HS-5 (cell line): ENCODE data around the gene STAM2.
"Not testable (repeated sequence)": the region's sequence is repeated elsewhere in the genome, so short reads cannot be mapped to it uniquely, and the experiment has no call there.

Source experiments
- DNase-seq: peaks from one replicate; pipeline ENCODE4 v3.0.0-alpha.2; 2012; ENCODE audit warnings: low read depth

The STAM2 gene

DNA sequence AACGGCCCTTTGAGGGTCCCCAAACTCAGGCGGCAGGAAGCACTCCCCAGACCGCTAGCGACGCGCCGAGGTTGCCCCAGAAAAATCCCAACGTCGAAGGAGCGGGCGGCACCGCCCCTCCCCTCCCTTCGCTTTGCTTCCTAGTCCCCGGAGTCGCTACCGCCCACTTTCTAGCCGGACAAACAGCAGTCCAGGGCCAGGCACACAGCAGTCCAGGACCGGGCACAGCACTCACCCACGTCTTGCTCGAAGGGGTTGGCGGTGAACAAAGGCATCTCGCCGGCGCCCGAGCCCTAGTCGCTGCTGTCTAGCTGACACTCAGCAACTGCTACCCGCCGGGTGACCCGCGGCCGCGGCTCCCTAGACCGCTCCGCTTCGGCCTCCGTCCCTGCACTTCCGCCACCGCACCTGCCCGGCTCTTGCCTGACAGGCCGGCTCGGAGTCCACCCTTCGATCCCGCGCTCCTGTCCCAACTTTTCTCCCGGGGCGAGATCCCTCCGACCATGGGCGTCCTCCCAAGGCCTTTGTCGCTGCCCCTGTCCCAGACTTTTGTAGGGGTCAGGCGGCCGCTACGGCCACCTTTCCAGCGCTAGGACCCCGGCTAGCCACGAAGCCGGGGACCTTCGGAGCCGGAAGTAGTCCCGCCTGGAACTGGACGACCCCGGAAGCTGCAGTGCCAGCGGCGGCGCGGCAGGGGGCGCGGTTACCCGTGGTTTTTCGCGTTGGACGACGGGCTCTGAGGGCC is at the start of gene STAM2:
TSS of gene STAM2 (minus strand) at position 396 of the 745 bp plus-strand sequence. CDS start at position 275, 121 bp downstream.
- DNase-seq: peak; percentile 81

GRCh38 chr2:152223977-152224376 is 48.4 kb upstream of the STAM2 start:
- DNase-seq: no peak

GRCh38 chr2:152222975-152223637 is 47.5 kb upstream of the STAM2 start:
- DNase-seq: no peak

DNA sequence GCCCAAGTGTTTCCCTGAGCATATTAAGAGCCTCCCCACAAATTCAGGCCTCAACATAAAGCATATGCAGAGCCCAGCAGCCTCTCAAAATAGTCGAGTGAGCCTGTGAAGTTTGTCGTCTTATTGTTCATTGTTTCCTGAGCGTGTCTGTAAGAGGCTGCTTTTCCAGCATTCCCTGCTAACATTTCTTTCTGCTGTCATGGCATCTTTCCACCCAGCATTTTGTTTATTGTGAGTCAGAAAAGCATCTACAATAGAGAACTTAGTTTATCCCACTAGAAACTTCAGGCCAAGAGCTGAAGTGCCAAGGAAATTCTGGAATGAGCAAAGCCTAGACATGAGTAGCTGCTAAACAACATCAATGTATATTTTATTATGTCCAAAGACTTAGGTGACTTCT is 46.3 kb upstream of the STAM2 start:
- no peak for DNase-seq

- DNase-seq: no peak
Observed at GRCh38 chr2:152219077-152219828, 43.7 kb upstream of the STAM2 start.

DNA sequence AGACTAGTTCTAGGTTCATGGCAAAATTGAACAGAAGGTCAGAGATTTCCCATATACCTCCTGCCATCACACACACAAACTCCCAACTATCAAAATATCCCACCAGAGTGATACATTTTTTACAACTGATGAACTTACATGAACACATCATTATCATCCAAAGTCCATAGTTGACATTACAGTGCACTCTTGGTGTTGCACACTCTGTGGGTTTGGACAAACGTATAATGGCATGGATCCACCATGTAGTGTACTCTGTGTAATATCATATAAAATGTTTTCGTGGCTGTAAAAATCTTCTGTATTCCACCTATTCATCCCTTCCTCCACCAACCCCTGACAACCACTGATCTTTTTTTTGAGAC is 25.9 kb upstream of the STAM2 start:
- no peak for DNase-seq

DNA sequence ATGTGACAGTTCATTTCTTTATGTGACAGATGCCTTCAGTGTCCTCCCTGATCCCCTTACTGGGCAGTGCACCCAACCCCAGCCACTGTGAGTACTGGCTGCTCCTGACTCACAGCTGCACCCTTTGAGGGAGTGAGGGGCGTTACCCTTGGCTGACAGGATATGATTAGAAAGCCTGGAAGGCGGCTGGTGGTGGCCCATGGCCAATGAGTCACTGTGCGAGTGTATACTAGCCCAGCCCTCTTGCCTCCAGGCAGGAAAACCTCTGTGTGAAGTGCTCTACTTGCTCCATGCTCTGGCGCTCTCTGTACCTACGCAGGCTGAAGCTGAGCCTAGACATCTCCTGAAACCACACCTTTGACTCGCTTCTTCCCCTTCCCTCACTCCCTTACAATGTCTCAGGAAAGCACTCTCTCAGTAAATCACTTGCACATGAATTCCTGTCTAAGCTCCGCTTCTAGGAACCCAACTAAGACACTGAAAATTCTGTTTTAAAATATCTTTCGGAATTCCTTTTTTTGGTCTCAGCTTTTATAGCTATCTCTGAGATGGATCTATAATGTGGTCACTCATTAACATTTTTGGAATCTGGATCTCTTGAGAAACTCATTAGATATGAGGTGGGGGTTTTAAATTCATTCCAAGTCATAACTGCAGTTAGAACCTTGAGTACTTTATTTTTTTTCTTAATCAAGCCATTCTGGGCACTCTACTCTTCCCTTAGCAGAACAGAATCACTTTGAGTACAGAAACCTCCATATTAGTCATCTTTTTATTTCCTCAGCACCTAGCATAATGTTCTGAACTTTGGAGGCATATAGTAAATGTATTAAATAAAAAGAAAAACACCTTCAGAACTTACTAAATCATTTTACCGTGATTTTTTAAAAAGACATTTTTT is 25.3 kb upstream of the STAM2 start:
- peak; percentile 93 for DNase-seq

GRCh38 chr2:152200101-152200500 is 24.5 kb upstream of the STAM2 start:
- DNase-seq: no peak

GRCh38 chr2:152198499-152198898 is 22.9 kb upstream of the STAM2 start:
- DNase-seq: no peak

GRCh38 chr2:152197508-152198284 is 22.1 kb upstream of the STAM2 start:
- not testable (repeated sequence) for DNase-seq

DNA sequence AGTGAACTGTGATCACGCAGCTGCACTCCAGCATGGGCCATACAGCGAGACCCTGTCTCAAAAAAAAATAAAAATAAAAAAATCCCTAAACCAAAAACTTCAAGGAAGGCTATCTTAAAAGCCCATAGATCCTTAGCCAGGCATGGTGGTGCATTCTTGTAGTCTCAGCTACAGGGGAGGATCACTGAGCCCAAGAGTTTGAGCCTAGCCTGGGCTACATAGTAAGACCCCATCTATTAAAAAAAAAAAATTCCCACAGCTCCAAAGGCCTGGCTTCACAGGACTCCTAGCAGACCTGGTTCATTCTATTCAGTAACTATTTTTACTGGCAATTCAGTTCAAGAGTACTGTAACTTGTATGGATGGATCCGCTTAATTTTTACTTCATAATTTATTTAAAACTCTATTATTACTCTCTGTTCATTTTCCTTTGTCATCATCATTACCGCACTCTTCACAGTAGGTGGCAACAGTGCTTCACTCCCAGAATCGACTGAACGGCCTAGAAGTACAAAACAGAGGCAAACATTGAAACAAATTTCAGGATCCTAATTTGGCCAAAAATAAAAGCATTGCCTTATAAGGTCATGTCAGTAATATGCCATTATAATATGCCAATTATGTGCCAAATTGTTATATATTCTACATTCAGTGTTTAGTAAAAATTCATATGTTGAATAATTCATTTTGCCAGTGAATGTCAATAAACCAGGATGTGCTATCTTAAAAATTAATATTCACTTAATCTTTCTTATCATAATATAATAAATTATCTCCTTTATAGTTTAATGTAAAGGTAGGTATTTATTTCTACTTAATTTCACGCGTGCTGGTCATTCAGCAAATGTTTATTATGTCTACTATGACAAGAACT is 14.3 kb upstream of the STAM2 start:
- DNase-seq: no peak

DNA sequence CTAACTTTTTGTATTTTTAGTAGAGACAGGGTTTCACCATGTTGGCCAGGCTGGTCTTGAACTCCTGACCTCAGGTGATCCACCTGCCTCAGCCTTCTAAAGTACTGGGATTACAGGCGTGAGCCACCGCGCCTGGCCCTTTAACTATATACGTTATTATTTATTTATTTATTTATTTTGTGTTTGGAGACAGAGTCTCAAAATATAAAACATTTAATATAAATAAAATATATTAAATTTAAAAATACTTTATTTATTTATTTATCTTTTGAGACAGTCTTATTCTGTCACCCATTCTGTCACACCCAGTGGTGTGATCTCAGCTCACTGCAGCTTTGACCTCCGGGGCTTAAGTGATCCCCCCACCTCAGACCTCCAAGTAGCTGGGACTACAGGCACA is 11.2 kb upstream of the STAM2 start:
- DNase-seq: not testable (repeated sequence)

- no peak for DNase-seq
Observed at GRCh38 chr2:152186262-152186661, 10.7 kb upstream of the STAM2 start.

DNA sequence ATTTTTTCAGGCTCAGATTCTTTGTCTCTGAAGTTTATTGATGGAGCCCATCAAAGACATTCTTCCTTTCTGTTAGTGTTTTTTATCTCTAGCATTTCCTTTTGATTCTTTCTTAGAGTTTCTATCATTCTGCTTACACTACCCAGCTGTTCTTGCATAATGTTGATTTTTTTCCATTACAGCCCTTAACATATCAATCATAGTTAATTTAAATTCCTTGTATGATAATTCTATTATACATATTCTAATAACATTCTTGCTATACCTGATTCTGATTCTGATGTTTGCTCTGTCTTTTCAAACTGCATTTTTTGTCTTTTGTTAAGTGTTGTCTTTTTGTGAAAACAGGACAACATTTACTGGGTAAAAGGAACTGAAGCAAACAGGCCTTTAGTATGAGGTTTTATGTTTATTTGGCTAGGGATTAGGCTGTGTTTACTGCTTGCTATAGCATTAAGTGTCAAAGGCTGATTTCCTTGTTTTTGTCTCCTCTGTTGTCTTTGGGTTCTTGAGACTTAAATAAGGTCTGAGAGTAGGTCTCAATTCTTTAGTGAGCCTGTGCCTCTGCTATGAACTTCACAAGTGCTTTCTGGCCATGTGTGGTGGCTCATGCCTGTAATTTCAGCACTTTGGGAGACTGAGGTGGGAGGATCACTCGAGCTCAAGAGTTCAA is 8.0 kb upstream of the STAM2 start:
- no peak for DNase-seq

- DNase-seq: not testable (repeated sequence)
Observed at GRCh38 chr2:152177667-152178066, 2.1 kb upstream of the STAM2 start.

- no peak for DNase-seq
Observed at GRCh38 chr2:152176113-152176714, 651 bp upstream of the STAM2 start.

DNA sequence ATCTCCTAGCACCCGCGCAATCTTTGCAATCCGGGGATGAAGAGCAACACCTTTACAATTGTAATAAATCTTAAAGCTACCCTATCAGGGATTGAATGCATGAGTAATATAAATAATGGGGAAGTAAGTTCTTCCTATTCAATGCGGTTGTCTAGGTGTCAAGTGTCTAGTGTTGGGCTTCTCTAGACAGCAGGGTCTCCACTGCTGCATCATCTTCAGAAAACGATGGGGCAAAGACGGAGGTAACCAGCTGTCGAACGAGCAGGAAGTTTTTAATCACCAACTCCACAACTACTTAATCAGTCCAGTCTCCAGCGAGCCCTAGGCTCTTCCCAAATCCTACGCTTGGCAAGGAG is 573 bp downstream of the STAM2 start:
- no peak for DNase-seq

DNA sequence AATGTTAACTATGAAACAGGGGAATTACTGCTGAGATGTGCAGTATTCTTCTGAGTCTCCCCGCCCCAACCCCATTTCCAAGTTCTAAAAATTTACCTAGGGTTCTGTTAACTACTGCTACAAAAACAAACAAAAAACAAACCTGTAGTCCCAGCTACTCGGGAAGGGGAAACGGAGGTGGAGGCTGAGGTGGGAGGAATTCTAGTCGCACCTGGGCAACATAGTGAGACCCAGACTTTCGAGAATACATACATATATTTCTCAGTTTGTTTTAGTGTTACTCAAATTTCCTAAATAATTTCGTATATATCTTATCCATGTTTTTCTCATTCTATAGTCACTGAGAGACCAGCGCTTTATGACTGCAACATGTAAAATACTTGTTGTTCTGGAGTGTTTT is 989 bp downstream of the STAM2 start:
- no peak for DNase-seq

DNA sequence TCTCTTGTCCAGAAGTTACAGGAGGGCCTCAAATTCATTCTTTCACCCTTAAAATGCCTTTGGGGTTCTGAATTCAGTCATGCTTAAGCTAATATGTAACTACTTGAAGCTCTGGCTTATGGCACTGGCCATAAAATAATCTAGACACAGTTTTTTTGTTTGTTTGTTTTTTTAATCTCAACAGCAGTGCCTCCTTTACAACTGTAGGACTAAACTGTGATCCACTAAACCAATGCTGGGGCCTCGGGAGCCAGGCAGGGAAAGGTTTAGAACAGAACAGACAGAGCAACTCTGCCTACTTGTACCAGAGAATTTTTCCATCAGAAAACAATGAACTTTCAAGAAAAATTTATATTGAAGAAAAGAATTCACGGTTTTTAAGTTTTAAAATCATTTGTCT is 1.7 kb downstream of the STAM2 start:
- DNase-seq: no peak
